Measurements from ENCODE around the gene BBC3. TPM values are rescaled to one million over a fixed set of nuclear protein-coding genes. Genes with fewer than 3 reads are reported as not detected.

The BBC3 gene
- total RNA-seq, 1 donor from 2014 or later = 18.3 TPM

GRCh38 chr19:47270408-47270807 lies 39.4 kb upstream of the BBC3 start:
- Mint-ChIP-seq H3K27ac (peak overlapping the region; percentile 59), H3K4me1 (ENCODE audit: low read depth) (peaks cover 9% of the 10 kb centered on the region), H3K27me3 (peaks cover 2% of the 10 kb centered on the region), H3K4me3 (ENCODE audit: low read depth) (no peak overlapping the region), H3K36me3 (ENCODE audit: insufficient read depth) (peaks cover 19% of the 10 kb centered on the region), H3K9me3 (ENCODE audit: low read depth) (no peaks in the 10 kb centered on the region)
- no peak for TF ChIP-seq CTCF (IDR thresholded peaks at IDR 0.05; ENCODE audit: unreplicated experiment)
- no peak for DNase-seq (ENCODE audit: low spot score, unreplicated experiment)

DNA sequence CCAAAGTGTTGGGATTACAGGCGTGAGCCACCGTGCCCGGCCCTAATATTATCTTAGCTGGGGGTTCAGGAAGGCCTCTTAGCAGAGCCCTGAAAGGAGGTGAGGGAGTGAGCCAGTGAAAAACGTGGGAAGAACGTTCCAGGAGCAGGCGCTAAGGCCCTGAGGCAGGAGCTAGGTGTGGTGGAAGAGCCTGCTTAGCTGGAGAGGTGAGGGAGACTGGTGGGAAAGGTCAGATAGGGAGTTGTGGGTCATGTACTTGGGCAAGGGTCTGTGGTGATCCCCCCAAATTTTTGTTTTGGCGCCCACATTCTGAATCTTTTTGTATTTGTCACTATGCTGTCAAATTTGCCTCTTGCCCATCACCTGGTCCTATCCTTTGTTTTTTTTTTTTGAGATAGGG lies 38.6 kb upstream of the BBC3 start:
- Mint-ChIP-seq H3K4me3 (ENCODE audit: low read depth) (no peak overlapping the region), H3K27ac (no peak overlapping the region), H3K27me3 (no peaks in the 10 kb centered on the region), H3K9me3 (ENCODE audit: low read depth) (no peaks in the 10 kb centered on the region), H3K4me1 (ENCODE audit: low read depth) (peaks cover 8% of the 10 kb centered on the region), H3K36me3 (ENCODE audit: insufficient read depth) (peaks cover 21% of the 10 kb centered on the region)
- DNase-seq (ENCODE audit: low spot score, unreplicated experiment) = no peak
- TF ChIP-seq CTCF (IDR thresholded peaks at IDR 0.05; ENCODE audit: unreplicated experiment) = no peak

- Mint-ChIP-seq H3K27me3 (no peaks in the 10 kb centered on the region), H3K9me3 (ENCODE audit: low read depth) (no peaks in the 10 kb centered on the region), H3K4me3 (ENCODE audit: low read depth) (no peak overlapping the region), H3K27ac (no peak overlapping the region), H3K36me3 (ENCODE audit: insufficient read depth) (peaks cover 26% of the 10 kb centered on the region), H3K4me1 (ENCODE audit: low read depth) (peaks cover 8% of the 10 kb centered on the region)
- no peak for TF ChIP-seq CTCF (IDR thresholded peaks at IDR 0.05; ENCODE audit: unreplicated experiment)
- DNase-seq (ENCODE audit: low spot score, unreplicated experiment) = no peak
These were observed 37.0 kb upstream of the BBC3 start for GRCh38 chr19:47268028-47268427.

GRCh38 chr19:47267350-47267759 lies 36.4 kb upstream of the BBC3 start:
- no peaks in the 10 kb centered on the region for H3K27me3 Mint-ChIP-seq
- H3K9me3 Mint-ChIP-seq (ENCODE audit: low read depth) = no peaks in the 10 kb centered on the region
- no peak for TF ChIP-seq CTCF (IDR thresholded peaks at IDR 0.05; ENCODE audit: unreplicated experiment)
- H3K27ac Mint-ChIP-seq = no peak overlapping the region
- H3K4me3 Mint-ChIP-seq (ENCODE audit: low read depth) = no peak overlapping the region
- peaks cover 2% of the 10 kb centered on the region for H3K4me1 Mint-ChIP-seq (ENCODE audit: low read depth)
- no peak for DNase-seq (ENCODE audit: low spot score, unreplicated experiment)
- peaks cover 29% of the 10 kb centered on the region for H3K36me3 Mint-ChIP-seq (ENCODE audit: insufficient read depth)

GRCh38 chr19:47266401-47266941 lies 35.5 kb upstream of the BBC3 start:
- DNase-seq (ENCODE audit: low spot score, unreplicated experiment) = no peak
- Mint-ChIP-seq H3K27me3 (no peaks in the 10 kb centered on the region), H3K27ac (no peak overlapping the region), H3K9me3 (ENCODE audit: low read depth) (no peaks in the 10 kb centered on the region), H3K4me1 (ENCODE audit: low read depth) (no peaks in the 10 kb centered on the region), H3K36me3 (ENCODE audit: insufficient read depth) (peaks cover 29% of the 10 kb centered on the region), H3K4me3 (ENCODE audit: low read depth) (no peak overlapping the region)
- no peak for TF ChIP-seq CTCF (IDR thresholded peaks at IDR 0.05; ENCODE audit: unreplicated experiment)

All from progenitor cell of endocrine pancreas (in vitro differentiated cells).